Measurements from ENCODE around the gene ARHGAP18. TPM values are rescaled to one million over a fixed set of nuclear protein-coding genes. Genes with fewer than 3 reads are reported as not detected.

Gene ARHGAP18
- total and polyA plus RNA-seq, 2 of the 13 experiments (the other 11 are each of a cell fraction or from before 2014, with no cell fraction given): 58.2 to 115 TPM

- TF ChIP-seq, protein P1, sequence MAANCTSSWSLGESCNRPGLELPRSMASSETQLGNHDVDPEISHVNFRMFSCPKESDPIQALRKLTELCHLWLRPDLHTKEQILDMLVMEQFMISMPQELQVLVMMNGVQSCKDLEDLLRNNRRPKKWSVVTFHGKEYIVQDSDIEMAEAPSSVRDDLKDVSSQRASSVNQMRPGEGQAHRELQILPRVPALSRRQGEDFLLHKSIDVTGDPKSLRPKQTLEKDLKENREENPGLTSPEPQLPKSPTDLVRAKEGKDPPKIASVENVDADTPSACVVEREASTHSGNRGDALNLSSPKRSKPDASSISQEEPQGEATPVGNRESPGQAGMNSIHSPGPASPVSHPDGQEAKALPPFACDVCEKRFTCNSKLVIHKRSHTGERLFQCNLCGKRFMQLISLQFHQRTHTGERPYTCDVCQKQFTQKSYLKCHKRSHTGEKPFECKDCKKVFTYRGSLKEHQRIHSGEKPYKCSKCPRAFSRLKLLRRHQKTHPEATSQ (CRISPR knock-in tag; IDR thresholded peaks at IDR 0.05; ENCODE audit: borderline replicate concordance): no peak
- TF ChIP-seq MAFK (conservative IDR thresholded peaks at IDR 0.05 in 1 of 2, IDR thresholded peaks at IDR 0.05 in 1 of 2; ENCODE audit: low read length in 2 of 2) (no peak), SNAPC2 (CRISPR knock-in tag; IDR thresholded peaks at IDR 0.05) (peak; percentile 69; the same call in 1 of the 2 replicates), SKIL (CRISPR knock-in tag; IDR thresholded peaks at IDR 0.05; ENCODE audit: borderline replicate concordance) (no peak), MYNN (CRISPR knock-in tag; IDR thresholded peaks at IDR 0.05; ENCODE audit: low read depth) (no peak), ZBTB2 (CRISPR knock-in tag; IDR thresholded peaks at IDR 0.05; ENCODE audit: low read depth) (no peak), SNRNP70 (IDR thresholded peaks at IDR 0.05; ENCODE audit: low read depth, low read length) (no peak), ZNF224 (CRISPR knock-in tag; IDR thresholded peaks at IDR 0.05) (no peak), FOSL2 (CRISPR knock-in tag; IDR thresholded peaks at IDR 0.05) (no peak), HDAC1 (CRISPR knock-in tag; IDR thresholded peaks at IDR 0.05) (no peak), FOXP1 (IDR thresholded peaks at IDR 0.05) (no peak), FOXP1 (CRISPR knock-in tag; IDR thresholded peaks at IDR 0.05) (no peak; the same call in 1 of the 2 replicates), ZSCAN31 (CRISPR knock-in tag; IDR thresholded peaks at IDR 0.05; ENCODE audit: low read depth) (no peak), MLXIP (CRISPR knock-in tag; IDR thresholded peaks at IDR 0.05; ENCODE audit: borderline replicate concordance) (no peak), ZNF530 (CRISPR knock-in tag; IDR thresholded peaks at IDR 0.05; ENCODE audit: low read depth) (no peak)
- TF ChIP-seq, protein P2, sequence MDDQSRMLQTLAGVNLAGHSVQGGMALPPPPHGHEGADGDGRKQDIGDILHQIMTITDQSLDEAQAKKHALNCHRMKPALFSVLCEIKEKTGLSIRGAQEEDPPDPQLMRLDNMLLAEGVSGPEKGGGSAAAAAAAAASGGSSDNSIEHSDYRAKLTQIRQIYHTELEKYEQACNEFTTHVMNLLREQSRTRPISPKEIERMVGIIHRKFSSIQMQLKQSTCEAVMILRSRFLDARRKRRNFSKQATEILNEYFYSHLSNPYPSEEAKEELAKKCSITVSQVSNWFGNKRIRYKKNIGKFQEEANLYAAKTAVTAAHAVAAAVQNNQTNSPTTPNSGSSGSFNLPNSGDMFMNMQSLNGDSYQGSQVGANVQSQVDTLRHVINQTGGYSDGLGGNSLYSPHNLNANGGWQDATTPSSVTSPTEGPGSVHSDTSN (CRISPR knock-in tag; IDR thresholded peaks at IDR 0.05; ENCODE audit: borderline replicate concordance): no peak
- TF ChIP-seq, protein P3, sequence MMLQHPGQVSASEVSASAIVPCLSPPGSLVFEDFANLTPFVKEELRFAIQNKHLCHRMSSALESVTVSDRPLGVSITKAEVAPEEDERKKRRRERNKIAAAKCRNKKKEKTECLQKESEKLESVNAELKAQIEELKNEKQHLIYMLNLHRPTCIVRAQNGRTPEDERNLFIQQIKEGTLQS (CRISPR knock-in tag; IDR thresholded peaks at IDR 0.05): no peak
- TF ChIP-seq, protein P4, sequence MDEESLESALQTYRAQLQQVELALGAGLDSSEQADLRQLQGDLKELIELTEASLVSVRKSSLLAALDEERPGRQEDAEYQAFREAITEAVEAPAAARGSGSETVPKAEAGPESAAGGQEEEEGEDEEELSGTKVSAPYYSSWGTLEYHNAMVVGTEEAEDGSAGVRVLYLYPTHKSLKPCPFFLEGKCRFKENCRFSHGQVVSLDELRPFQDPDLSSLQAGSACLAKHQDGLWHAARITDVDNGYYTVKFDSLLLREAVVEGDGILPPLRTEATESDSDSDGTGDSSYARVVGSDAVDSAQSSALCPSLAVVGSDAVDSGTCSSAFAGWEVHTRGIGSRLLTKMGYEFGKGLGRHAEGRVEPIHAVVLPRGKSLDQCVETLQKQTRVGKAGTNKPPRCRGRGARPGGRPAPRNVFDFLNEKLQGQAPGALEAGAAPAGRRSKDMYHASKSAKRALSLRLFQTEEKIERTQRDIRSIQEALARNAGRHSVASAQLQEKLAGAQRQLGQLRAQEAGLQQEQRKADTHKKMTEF (CRISPR knock-in tag; IDR thresholded peaks at IDR 0.05): peak; percentile 42; the same call in 1 of the 2 replicates
Observed at GRCh38 chr6:129637340-129638054, 72.5 kb downstream of the ARHGAP18 start (continued).
